Left cardiac atrium (tissue), 4 donors: ENCODE measurements around the gene FAM83C. TPM values are rescaled to one million over a fixed set of nuclear protein-coding genes. Genes with fewer than 3 reads are reported as not detected.

Experiments
- ATAC-seq, 2 donors: fragments of 200-7000 bp; cut with Tn5 transposase; one replicate each; pipeline ENCODE4 v1.9.1; 2020; ENCODE audit warnings: mild to moderate bottlenecking in 2 of 2, moderate library complexity in 2 of 2
- DNase-seq: peaks from one replicate; pipeline ENCODE4 v3.0.0-alpha.2; 2020
- intact Hi-C, 2 donors: fragments of 100-400 bp; cut with DNase I; formaldehyde crosslinking; loops; one replicate each; pipeline versions ENCODE4 v1.14.1 to v1.15.1; 2022 to 2023
- total RNA-seq, 2 donors: library from RNA; stranded (reverse); fragmentation: NEBNext Ultra II Directional; extraction: Animal tissue kit (Norgen Biotek cat#: 25700); gene quantifications; one replicate each; pipeline ENCODE4 v1.2.1, GENCODE V29; 2021
- donor health status: DM: no; HTN: yes; CAD: no.
- donor health status: DM: no; HTN: yes; CAD: no; lungs with severe emphysema.
- donor health status: DM: yes; HTN: yes; CAD: no.
- donor health status: Dilated cardiomyopathy.

Gene FAM83C
- total RNA-seq, 2 donors from 2014 or later, result not detected

DNA sequence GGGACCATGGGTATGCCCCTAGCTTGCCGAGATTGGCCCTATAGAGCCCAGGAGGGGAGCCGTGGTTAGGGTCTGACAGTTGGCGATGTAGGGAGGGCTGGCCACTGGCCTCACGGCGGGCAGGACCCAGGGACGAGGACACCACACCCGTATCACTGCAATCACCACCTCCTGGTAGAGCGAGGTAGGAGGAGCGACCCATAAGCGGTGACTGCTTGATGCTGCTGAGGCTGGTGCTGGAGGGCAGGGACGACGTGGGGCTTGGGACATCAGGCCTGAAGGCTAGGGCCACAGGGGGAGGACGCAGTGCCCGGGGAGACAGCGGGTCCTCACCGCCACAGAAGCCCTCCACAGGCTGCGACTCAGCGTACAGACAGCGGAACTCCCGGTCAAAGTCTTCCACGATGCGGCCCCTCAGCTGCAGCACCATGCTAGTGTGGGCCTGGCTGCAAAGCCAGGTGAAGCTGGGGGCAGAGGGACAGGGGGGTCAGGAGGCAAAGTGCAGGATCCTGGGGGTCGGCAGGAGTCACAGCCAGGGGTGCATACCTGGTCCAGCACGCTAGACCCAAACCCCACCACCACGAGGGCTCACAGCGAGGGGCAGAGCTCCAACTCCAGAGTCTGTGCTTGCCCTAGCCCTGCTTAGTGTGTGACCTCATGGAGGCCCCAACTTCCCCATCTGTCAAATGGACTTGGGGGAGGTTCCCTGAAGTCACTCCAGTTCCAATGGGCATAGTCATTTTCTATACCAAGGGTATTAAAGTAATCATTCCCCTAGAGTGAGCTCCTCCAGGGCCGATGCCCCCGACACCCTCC is 4.5 kb downstream of the FAM83C start:
- no peak for ATAC-seq
- intact Hi-C loops, result no loop called here
- DNase-seq, result no peak

DNA sequence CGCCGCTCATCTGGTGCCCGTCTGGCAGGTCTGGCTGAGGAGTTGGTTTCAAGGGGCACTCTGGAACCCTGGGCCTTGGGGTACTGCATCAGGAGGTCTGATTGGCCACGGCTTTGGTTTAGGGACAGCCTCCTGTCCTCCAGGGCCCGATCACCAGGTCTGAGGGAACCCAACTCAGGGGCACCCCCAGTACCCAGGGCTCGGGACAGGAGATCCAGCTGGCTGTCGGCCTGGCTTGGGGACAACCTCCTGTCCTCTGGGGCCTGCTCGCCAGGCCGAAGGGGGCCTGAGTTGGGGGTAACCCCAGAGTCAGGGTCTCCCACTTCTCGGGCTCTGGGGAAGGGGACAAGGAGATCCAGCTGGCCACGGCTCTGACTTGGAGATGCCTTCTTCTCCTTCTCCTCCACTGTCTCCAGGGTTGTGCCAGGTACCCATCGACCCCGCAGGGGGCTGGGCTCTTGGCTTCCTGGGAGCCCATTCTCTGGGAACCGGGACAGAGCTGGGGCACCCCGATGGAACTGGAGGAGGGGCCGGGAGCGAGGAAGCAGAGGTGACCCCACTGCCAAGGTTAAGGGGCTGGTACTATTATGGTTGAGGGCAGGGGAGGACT is 5.2 kb downstream of the FAM83C start:
- intact Hi-C loops, result no loop called here

DNA sequence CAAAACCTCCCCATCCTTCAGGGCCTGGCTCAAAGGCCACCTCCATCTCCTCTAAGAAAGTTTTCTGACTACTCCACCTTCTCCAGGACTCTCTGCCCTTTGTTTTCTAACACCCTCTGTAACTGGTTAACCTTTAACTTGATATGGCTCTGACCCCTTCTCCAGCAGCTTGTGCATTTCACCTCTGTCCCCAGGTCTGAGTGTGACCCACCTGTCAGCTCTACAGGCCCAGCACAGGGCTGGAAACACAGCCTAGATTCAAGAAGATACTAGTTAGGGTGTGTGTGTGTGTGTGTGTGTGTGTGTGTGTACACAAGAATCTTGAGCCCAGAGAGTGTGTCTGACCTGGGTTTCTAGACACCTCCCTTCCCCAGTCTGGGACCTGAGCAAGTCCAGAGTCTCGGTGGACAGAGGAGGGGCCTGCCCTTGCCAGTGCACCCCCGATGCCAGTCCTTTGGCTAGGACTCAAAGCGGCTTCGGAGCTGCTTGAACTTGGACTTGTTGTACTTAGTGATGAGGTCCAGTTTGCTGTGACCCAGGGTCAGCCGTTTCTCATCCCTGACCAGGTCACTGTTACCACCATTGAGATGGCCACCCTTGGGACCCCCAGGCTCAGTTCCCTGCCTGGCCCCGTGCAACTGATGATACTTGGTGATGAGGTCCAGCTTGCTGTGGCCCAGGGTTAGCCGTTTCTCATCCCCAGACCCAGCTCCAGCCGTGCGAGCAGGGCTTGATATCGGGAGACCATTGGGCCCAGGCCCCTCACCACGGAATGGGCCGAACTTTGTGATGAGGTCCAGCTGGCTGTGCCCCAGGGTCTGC is 5.9 kb downstream of the FAM83C start:
- ATAC-seq, result no peak
- intact Hi-C loops, result no loop called here

More for the DNA sequence above, 5.2 kb downstream of the FAM83C start:
- ATAC-seq (no peak), DNase-seq (no peak)

DNA sequence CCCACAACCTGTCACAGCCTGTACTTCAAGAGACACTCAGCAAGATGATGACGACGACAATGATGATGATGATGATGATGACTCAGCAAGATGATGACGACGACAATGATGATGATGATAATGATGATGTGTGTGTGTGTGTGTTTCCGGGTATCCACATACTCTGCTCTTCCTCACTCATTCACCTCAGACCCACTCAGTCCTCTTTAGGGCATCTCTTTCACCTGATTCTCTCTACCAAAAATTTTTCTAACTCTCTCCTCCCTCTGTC is 6.5 kb downstream of the FAM83C start:
- ATAC-seq (no peak), DNase-seq (no peak)
- intact Hi-C loops, result no loop called here

More for the DNA sequence above, 5.9 kb downstream of the FAM83C start:
- no peak for DNase-seq

DNA sequence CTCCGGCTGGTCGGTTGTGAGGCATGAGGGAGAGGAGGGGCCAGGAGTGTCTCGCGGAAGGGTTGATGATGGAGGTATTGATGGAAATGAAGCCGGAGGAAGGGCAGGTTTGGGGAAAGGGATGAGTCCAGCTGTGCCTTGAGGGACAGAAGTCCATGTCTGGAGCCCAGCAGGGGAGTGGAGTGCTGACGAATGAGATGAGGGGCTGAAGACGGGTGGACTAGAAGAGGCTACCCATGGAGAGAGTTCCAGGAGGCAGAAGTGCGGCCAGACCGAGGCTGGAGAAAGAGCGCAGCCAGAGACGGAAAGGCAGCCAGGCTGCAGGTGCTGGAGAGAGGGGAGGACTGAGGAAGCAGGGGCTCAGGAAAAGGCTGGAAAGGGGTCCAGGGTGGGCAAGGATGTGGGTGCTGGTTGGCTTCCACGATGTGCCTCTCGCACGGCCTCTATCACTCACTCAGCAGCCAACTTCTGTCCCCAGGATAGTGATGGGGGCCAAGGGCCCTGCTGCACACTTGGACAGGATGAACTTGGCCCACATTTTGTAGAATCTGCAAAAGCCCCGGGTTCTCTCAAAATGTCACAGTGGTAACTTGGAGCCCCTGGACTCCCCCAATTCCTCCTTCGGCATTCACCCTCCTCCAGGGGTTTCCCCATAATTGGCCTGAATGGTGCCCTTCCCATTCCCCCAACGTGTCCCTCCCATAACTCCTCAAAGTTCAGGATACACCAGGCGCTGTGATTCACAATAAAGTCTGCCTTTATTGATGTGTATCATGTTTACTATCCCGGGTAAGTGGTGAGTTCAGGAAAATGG is 7.0 kb downstream of the FAM83C start:
- peak; percentile 4 to 7 for ATAC-seq
- intact Hi-C loops, result no loop called here

DNA sequence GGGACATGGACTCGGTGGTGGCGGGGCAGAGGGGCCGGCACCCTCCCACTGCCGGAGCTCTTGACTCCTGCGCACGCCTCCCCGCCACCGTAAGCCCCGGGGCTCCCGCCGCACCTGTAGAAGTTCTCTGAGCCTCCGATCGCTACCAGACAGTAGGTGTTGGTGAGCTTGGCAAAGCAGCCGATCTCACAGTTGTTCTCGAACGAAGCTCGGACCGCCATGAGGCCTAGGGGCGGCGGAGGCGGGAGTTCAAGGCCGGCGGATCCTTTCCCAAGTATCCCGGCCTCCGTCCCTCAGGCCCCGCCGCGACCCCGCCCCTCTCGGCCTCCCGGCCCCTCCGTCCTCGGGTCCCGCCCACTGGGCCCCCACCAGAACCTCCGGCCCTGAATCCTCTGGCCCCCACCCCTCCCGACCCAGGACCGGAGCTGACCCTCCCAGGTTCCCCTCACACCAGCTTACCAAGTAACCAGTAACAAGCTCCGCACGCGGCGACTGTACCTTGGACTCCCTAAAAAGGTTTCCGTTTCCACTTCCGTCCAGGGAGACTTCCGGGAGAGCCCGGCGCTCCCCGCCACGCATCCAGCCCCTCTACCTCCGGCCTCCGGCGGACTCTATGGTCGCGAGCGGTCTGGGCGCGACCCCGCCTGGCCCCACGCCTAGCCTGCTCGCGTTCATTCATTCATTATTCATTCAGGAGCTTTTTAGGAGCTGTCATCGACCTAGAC is 7.8 kb downstream of the FAM83C start, which contains the start of gene EIF6:
EIF6 (minus strand) TSS at position 506 of the 725 bp plus-strand sequence; CDS start at position 221, 285 bp downstream.
- intact Hi-C loops, result no loop called here
- ATAC-seq (peak; percentile 94), DNase-seq (peak; percentile 90)

More for the DNA sequence above, 7.0 kb downstream of the FAM83C start:
- no peak for DNase-seq

DNA sequence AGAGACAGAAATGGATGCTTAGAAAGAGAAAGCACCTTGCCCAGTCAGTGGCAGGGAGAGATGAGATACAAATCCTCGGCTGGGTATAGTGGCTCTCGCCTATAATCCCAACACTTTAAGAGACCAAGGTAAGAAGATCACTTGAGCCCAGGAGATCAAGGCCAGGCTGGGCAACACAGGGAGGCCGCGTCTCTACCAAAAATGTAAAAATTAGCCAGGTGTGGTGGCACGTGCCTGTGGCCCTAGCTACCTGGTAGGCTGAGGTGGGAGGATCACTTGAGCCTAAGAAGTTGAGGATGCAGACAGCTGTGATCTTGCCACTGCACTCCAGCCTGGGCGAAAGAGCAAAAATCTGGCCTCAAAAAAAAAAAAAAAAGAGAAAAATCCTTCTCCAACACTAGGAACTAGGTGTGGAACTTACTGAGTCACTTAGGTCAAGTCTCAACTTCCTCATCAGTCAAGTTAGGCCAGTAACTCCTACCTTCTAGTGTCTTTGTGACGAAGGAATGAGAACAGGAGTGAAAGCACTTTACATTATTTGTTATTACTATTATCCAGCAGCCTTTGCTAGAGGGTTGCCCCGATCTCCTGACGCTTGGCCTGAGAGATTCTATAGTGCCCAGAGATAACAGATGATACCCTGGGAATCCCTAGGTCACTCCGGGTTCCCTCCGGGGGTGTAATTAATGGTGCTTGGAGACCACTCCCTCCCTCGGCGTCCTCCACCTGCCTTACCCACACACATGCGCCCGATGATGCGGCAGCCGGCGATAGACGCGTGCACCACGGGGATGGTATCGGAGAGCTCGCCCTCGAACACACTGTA is 8.6 kb downstream of the FAM83C start:
- ATAC-seq (no peak), DNase-seq (no peak)
- intact Hi-C loops, result no loop called here

DNA sequence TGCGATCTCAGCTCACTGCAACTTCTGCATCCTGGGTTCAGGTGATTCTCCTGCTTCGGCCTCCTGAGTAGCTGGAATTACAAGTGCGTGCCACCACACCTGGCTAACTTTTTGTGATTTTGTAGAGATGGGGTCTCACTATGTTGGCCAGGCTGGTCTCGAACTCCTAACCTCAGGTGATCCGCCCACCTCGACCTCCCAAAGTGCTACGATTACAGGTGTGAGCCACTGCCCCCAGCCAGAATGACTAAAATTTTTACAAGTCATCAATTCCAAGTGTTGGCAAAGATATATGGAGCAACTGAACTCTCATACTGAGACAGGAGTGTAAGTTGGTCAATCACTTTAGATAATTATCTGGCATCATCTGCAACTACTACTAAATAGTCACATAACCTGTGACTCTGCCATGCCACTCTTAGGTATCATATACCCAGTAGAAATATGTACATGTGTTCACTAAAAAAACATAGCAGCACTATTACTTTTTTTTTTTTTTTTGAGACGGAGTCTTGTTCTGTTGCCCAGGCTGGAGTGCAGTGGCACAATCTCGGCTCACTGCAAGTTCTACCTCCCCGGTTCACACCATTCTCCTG is 10.6 kb downstream of the FAM83C start:
- no peak for ATAC-seq
- intact Hi-C loops, result no loop called here
- DNase-seq, result no peak

DNA sequence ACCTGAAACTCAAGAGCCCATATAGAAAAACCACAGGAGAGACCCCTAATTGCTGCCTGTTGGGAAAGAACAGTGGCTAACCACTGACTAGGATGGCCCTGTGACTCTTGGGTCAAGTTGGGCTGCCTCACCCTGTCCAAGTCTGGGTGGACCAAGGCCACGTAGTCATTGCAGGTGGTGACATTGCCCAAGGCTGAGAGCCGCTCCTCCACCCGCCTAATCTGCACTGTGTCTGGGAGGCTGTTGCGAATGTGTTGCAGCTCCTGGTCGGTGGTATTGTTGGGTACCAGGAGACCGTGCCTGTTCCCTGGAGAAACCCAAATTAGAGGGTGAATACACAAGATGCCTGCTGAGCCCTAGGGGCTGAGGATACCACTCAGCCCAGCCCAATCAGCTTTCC is 11.7 kb downstream of the FAM83C start:
- DNase-seq, result no peak
- intact Hi-C loops, result no loop called here

DNA sequence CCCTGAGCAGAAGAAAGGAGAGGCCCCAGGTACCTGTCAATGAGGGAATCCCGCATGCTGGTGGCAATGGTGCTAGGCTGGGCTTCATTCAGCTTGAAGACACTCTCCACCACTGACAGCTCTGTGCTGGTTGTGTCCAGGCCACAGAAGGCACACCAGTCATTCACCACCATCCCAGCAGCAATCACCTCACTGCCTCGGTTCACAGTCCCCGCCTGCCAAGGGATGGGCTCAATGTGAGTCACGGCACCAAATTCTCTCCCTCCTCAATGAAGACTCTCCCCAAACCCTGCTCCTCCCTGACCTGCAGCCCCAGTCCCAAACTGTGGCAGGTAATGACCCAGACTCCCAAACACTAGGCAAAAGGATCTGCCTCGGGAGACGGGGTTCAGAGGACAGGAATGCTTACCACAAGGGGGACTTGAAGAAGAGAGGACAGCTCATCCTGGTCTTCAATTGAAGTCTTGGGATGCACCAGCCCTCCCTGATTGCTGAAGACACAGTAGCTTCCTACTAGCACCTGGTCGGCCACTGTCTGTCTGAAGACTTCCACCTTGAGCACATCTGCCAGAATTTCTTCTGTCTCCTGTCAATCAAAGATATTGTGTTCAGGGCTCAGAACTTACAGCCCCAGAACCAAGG is 12.6 kb downstream of the FAM83C start:
- intact Hi-C loops, result loop anchor here in 1 of 2 donors (10.0 kb wide), 1 partner anchor 185 kb away; the partner anchor contains the start of gene TRPC4AP
- no peak for DNase-seq
- no peak for ATAC-seq

More for the DNA sequence above, 11.7 kb downstream of the FAM83C start:
- no peak for ATAC-seq

DNA sequence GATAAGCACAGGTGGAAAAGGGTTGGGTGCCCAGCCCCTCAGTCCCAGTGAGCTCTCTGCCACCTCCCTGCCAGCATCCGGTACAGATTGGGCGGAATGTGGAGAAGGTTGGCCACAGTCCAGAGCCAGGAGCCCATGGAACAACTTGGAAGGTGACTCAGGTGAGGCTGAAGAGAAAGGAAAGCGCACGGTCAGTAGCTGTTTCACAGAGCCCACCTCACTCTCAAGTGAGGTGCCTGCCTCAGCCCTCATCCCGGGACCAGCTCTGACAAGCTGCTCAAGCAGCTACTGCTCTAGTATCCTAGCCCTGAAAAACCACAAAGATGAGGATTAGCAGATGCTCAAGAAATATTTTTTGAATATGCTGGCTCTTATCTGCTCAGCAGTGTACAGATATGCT is 13.2 kb downstream of the FAM83C start:
- intact Hi-C loops, result loop anchor here in 1 of 2 donors (10.0 kb wide), 1 partner anchor 184 kb away; the partner anchor contains the start of gene TRPC4AP
- ATAC-seq, result no peak
- DNase-seq, result no peak

DNA sequence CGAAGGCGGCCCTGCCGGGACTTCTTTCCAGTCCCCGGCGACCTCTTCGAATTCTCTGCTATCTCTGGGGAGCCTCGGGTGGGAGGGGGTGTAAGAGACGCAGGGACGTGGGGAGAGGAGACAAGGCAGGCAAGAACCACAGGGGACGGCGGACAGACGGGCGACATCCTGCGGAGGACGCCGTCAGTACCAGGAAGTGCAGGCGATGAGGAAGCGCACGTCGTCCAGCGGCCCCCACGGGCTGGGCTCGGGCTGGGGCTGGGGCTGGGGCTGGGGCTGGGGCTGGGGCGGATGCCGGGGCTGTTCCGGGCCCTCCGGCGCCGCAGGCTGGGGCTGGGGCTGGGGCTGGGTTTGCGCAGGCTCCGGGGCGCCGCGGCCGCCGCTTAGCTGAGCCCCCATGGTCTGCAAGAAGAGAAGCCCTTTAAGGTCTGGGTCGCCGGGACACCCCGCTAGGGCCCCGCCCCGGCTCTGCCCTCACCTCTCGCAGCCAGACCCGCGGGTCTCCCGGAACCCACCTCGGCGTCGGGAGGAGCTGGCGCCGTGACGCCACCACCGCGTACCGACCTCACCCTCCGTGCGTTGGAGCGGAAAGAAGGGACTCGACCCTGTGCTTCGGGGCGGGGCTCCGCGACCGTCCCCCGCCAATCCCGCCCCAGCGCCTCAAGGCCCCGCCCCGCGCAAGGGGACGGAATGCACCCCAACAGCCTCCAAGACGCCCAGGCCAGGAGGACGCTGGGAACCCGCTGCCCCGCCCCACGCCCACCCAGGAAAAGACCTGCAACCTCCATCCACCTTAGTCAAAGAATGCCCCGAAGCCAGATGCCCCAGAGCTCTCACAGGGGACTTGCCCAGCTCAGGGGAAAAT is 14.5 kb downstream of the FAM83C start, which contains the start of gene MMP24OS:
MMP24OS (minus strand) TSS at position 592 of the 865 bp plus-strand sequence; CDS start at position 399, 193 bp downstream.
- peak; percentile 94 to 95 for ATAC-seq
- DNase-seq, result peak; percentile 92
- intact Hi-C loops, result loop anchor here in 1 of 2 donors (10.0 kb wide), 1 partner anchor 183 kb away; the partner anchor contains the start of gene TRPC4AP

DNA sequence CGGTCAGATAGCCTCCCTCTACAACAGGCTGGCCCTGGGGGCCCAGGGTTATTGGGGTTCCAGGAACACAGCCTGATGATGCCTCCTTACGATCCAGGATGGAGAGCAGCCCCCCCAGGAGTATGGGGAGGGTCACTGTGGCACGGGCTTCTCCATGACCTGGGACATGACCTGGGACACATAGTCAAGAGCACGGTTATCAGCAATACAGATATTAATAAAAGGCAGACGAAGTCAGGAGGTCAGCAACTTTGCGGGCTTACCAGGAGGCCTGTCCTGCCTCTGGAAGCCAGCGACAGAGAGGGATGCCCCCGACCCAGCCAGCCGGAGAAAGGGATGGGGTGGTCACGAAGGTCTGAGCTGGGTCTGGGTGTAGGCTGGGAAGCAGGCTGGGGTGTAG is 15.1 kb downstream of the FAM83C start:
- intact Hi-C loops, result loop anchor here in 1 of 2 donors (10.0 kb wide), 1 partner anchor 182 kb away; the partner anchor contains the start of gene TRPC4AP
- ATAC-seq (no peak), DNase-seq (no peak)

DNA sequence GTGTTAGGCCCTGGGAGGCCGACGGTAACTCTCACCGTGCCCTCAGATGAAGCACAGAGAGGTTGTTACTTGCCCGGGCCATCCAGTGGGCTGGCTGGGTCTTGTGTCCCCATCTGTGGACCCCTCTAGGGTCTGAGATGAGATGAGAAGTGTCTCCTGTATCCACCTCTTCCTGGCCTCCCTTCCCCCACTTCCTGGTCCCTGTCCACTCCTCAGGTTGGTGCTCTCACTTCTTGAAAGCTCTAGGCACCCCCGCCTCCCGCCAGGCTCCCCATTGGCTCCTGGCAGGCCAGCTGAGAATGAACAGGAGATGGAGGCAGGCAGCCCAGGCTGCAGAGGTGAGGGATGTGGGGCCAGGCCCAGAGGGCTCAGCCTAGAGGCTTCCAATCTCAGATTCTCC is 15.8 kb downstream of the FAM83C start:
- intact Hi-C loops, result loop anchor here in 1 of 2 donors (10.0 kb wide), 1 partner anchor 182 kb away; the partner anchor contains the start of gene TRPC4AP
- ATAC-seq (no peak), DNase-seq (no peak)

DNA sequence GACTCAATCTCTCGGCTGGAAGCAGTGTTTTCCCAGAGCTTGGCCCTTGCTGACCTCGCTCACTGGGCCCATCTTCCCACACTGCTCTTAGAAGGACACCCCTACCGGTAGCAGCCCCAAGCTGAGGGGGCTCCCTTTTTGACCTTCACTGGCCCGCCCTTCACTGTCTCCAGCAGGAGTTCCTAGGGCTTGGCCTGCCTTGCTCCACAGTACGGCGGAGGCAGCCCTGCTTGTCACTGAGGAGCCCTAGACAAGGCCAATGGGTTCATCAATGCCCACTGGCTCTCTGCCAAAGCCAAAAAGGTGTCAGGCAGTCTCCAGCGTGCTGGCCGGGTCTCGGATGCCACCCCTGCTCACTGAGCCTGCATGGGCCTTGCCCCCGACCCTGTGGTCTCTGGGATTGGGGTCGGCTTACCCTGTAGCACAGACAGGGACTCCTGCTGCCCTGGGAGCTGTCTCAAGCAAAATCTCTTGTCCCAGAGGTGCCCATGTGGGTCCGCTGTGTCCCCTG is 16.4 kb downstream of the FAM83C start:
- intact Hi-C loops, result loop anchor here in 1 of 2 donors (10.0 kb wide), 1 partner anchor 181 kb away; the partner anchor contains the start of gene TRPC4AP
- ATAC-seq, result no peak
- no peak for DNase-seq
